HepG2 (cell line): ENCODE data around the gene SLC35G2. TPM values are rescaled to one million over a fixed set of nuclear protein-coding genes. Genes with fewer than 3 reads are reported as not detected.
A peak's percentile ranks its signal among the peaks of the same experiment; 100 is the strongest.

Source experiments
- AGO2 ChIP-seq: fragments of 200-400 bp; formaldehyde crosslinking; optimal IDR thresholded peaks from 2 replicates; pipeline ENCODE3; 2017; ENCODE audit warnings: mild to moderate bottlenecking, low read depth, low read length, moderate library complexity
- ASH2L ChIP-seq: fragments of 300-600, 200-600 bp; sonication (generic); IDR thresholded peaks from 2 replicates; pipeline ENCODE4 v1.7.0; 2017; ENCODE audit warnings: low read depth, mild to moderate bottlenecking, moderate library complexity, mixed read lengths, low read length; ENCODE audit not compliant: insufficient read length
- CREB1 ChIP-seq, 2 experiments: fragments of 450-650 bp in 1 of 2; IDR thresholded peaks; 2 replicates each; pipeline ENCODE4 v1.6.1; 2016 to 2017; ENCODE audit warnings: control low read depth in 1 of 2, mild to moderate bottlenecking in 1 of 2, missing compliant biosample characterization in 1 of 2, missing genetic modification characterization in 1 of 2
- DPF2 ChIP-seq: sonication (generic); formaldehyde crosslinking; IDR thresholded peaks from 2 replicates; pipeline ENCODE4 v1.4.0; 2020; ENCODE audit warnings: mild to moderate bottlenecking, low read depth, missing genetic modification reagents, borderline replicate concordance
- IRF2 ChIP-seq: IDR thresholded peaks from 2 replicates; pipeline ENCODE4 v1.6.1; 2018; ENCODE audit warnings: missing genetic modification reagents, missing compliant biosample characterization
- NFYB ChIP-seq: sonication (generic); formaldehyde crosslinking; IDR thresholded peaks from 2 replicates; pipeline ENCODE4 v1.4.0; 2020; ENCODE audit warnings: missing genetic modification reagents
- SATB2 ChIP-seq: sonication (generic); formaldehyde crosslinking; IDR thresholded peaks from 2 replicates; pipeline ENCODE4 v1.5.0; 2020; ENCODE audit warnings: missing genetic modification reagents
- SMARCC2 ChIP-seq: fragments of 450-650 bp; IDR thresholded peaks from 2 replicates; pipeline ENCODE4 v1.6.1; 2017; ENCODE audit warnings: antibody characterized with exemption, mild to moderate bottlenecking
- ZNF317 ChIP-seq: sonication (generic); formaldehyde crosslinking; IDR thresholded peaks from 2 replicates; pipeline ENCODE4 v1.5.0; 2020; ENCODE audit warnings: mild to moderate bottlenecking, missing genetic modification reagents
- ZNF441 ChIP-seq: sonication (generic); formaldehyde crosslinking; IDR thresholded peaks from 2 replicates; pipeline ENCODE4 v1.7.0; 2021; ENCODE audit warnings: missing genetic modification reagents, borderline replicate concordance
- ZNF577 ChIP-seq: sonication (generic); formaldehyde crosslinking; IDR thresholded peaks from 2 replicates; pipeline ENCODE4 v1.4.0; 2020; ENCODE audit warnings: mild to moderate bottlenecking, low read depth, missing genetic modification reagents, borderline replicate concordance
- ZNF747 ChIP-seq: sonication (generic); formaldehyde crosslinking; IDR thresholded peaks from 2 replicates; pipeline ENCODE4 v1.8.1; 2023; ENCODE audit warnings: missing genetic modification reagents, mild to moderate bottlenecking, borderline replicate concordance
- polyA plus RNA-seq, 8 experiments: library from polyadenylated mRNA; depleted of rRNA in 3 of 8; stranded (reverse) in 7 of 8; unstranded in 1 of 8; fragments of >200 nt; fragmentation: Illumina TruSeq in 4 of 8; extraction: Trizol in 4 of 8; gene quantifications; 2 replicates each; pipeline versions ENCODE4 v1.2.1 to v1.2.3, GENCODE V29; 2011 to 2016; ENCODE audit warnings: low read depth in 4 of 8, missing spikeins in 1 of 8, mixed read lengths in 1 of 8; ENCODE audit not compliant: insufficient read depth in 1 of 8
- total RNA-seq, 5 experiments: library from RNA; depleted of rRNA; stranded (reverse); fragments of >200 nt; fragmentation: Illumina TruSeq; extraction: Trizol; gene quantifications; 2 replicates each; pipeline ENCODE4 v1.2.3, GENCODE V29; 2016; ENCODE audit warnings: low read depth in 1 of 5
- TF ChIP-seq, protein P1 (sequence below): sonication (generic); formaldehyde crosslinking; conservative IDR thresholded peaks from 2 replicates; pipeline ENCODE4 v1.4.0; 2020; ENCODE audit warnings: missing genetic modification reagents
- TF ChIP-seq, protein P2 (sequence below): sonication (generic); formaldehyde crosslinking; IDR thresholded peaks from 2 replicates; pipeline ENCODE4 v1.4.0; 2020; ENCODE audit warnings: missing genetic modification reagents, borderline replicate concordance
- TF ChIP-seq, protein P3 (sequence below): sonication (generic); formaldehyde crosslinking; IDR thresholded peaks from 2 replicates; pipeline ENCODE4 v1.4.0; 2020; ENCODE audit warnings: missing genetic modification reagents, mild to moderate bottlenecking, borderline replicate concordance
- TF ChIP-seq, protein P4 (sequence below): sonication (generic); formaldehyde crosslinking; IDR thresholded peaks from 2 replicates; pipeline ENCODE4 v1.5.1; 2020; ENCODE audit warnings: missing genetic modification reagents, mild to moderate bottlenecking, borderline replicate concordance

Gene SLC35G2
- total and polyA plus RNA-seq, 2 of the 13 experiments (the other 11 are each of a cell fraction or from before 2014, with no cell fraction given), result 7.6 to 10.3 TPM

DNA sequence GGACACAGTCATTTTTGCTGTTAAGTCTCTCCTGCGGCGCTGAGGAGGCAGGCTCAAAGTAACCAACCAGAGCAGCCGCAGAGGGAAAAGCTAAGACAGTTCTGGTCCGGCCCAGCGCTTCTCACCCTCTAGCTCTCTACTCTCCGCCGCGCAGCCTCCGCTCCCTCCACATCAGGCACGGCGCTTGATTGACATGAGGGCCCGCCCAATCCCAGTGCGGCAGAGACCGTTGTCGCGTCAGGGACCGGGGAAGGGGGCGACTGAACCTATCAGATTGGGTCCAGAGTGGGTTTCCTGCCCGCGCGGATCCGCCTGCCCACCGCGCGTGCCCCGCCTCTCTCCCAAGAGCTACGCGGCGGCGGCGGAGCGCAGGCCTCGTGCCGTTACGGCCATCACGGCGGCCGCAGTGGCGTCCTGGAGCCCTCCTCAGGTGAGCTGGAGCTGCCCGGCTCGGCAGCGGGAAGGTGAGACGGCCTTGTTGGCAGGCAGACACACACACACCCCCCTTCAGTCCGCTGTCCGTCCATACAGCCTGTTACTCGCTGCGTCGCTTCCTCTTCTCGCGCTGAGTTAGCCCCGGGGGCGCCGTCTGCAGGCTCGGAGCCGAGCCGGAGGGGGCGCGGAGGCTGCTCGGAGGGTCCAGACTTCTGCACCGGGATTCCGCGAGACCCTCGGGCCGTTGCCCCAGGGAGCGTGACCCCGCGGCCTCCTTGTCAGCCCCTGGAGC lies 43.1 kb downstream of the SLC35G2 start, which contains the start of gene NCK1 (continued):
- TF ChIP-seq ZNF317 (CRISPR knock-in tag), result peak; percentile 58; the same call in 1 of the 2 replicates
- TF ChIP-seq, protein P1, sequence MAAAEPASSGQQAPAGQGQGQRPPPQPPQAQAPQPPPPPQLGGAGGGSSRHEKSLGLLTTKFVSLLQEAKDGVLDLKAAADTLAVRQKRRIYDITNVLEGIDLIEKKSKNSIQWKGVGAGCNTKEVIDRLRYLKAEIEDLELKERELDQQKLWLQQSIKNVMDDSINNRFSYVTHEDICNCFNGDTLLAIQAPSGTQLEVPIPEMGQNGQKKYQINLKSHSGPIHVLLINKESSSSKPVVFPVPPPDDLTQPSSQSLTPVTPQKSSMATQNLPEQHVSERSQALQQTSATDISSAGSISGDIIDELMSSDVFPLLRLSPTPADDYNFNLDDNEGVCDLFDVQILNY (CRISPR knock-in tag), result no peak
- TF ChIP-seq ASH2L, result peak; percentile 95
- TF ChIP-seq, protein P2, sequence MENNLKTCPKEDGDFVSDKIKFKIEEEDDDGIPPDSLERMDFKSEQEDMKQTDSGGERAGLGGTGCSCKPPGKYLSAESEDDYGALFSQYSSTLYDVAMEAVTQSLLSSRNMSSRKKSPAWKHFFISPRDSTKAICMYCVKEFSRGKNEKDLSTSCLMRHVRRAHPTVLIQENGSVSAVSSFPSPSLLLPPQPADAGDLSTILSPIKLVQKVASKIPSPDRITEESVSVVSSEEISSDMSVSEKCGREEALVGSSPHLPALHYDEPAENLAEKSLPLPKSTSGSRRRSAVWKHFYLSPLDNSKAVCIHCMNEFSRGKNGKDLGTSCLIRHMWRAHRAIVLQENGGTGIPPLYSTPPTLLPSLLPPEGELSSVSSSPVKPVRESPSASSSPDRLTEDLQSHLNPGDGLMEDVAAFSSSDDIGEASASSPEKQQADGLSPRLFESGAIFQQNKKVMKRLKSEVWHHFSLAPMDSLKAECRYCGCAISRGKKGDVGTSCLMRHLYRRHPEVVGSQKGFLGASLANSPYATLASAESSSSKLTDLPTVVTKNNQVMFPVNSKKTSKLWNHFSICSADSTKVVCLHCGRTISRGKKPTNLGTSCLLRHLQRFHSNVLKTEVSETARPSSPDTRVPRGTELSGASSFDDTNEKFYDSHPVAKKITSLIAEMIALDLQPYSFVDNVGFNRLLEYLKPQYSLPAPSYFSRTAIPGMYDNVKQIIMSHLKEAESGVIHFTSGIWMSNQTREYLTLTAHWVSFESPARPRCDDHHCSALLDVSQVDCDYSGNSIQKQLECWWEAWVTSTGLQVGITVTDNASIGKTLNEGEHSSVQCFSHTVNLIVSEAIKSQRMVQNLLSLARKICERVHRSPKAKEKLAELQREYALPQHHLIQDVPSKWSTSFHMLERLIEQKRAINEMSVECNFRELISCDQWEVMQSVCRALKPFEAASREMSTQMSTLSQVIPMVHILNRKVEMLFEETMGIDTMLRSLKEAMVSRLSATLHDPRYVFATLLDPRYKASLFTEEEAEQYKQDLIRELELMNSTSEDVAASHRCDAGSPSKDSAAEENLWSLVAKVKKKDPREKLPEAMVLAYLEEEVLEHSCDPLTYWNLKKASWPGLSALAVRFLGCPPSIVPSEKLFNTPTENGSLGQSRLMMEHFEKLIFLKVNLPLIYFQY, result no peak
- TF ChIP-seq SMARCC2, result no peak
- TF ChIP-seq ZNF747 (CRISPR knock-in tag), result peak; percentile 97
- peak; percentile 78; the same call in 1 of the 2 replicates for TF ChIP-seq IRF2 (CRISPR knock-in tag)
- TF ChIP-seq, protein P3, sequence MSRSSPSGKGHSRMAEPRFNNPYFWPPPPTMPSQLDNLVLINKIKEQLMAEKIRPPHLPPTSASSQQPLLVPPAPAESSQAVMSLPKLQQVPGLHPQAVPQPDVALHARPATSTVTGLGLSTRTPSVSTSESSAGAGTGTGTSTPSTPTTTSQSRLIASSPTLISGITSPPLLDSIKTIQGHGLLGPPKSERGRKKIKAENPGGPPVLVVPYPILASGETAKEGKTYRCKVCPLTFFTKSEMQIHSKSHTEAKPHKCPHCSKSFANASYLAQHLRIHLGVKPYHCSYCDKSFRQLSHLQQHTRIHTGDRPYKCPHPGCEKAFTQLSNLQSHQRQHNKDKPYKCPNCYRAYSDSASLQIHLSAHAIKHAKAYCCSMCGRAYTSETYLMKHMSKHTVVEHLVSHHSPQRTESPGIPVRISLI (CRISPR knock-in tag), result peak; percentile 28; the same call in 1 of the 2 replicates
- TF ChIP-seq AGO2, result peak; percentile 88
- TF ChIP-seq, protein P4, sequence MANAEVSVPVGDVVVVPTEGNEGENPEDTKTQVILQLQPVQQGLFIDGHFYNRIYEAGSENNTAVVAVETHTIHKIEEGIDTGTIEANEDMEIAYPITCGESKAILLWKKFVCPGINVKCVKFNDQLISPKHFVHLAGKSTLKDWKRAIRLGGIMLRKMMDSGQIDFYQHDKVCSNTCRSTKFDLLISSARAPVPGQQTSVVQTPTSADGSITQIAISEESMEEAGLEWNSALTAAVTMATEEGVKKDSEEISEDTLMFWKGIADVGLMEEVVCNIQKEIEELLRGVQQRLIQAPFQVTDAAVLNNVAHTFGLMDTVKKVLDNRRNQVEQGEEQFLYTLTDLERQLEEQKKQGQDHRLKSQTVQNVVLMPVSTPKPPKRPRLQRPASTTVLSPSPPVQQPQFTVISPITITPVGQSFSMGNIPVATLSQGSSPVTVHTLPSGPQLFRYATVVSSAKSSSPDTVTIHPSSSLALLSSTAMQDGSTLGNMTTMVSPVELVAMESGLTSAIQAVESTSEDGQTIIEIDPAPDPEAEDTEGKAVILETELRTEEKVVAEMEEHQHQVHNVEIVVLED, result peak; percentile 93
- no peak for TF ChIP-seq ZNF577
- TF ChIP-seq SATB2 (CRISPR knock-in tag), result 0 out of 2 replicates have a peak, but pooled peaks have one; percentile 53
- TF ChIP-seq NFYB (CRISPR knock-in tag), result peak; percentile 91
- peak; percentile 86 for TF ChIP-seq CREB1 (IDR thresholded peaks at IDR 0.05)
- peak; percentile 77 for TF ChIP-seq CREB1 (CRISPR knock-in tag; IDR thresholded peaks at IDR 0.05)
- peak; percentile 1; the same call in 1 of the 2 replicates for TF ChIP-seq ZNF441 (CRISPR knock-in tag)
- no peak for TF ChIP-seq DPF2
